NCI-H526 treated with DMSO at 0.1 percent for 48 hours (cell line): Measurements from ENCODE around the gene HS3ST1.

Experiments used
- DNase-seq: peaks from one replicate; lab custom pipeline; 2025; lab: John Stamatoyannopoulos, UW

The HS3ST1 gene

GRCh38 chr4:11431111-11431510 is 2.4 kb upstream of the HS3ST1 start:
- no peak for DNase-seq

- no peak for DNase-seq
Measured at GRCh38 chr4:11430536-11430935, 1.8 kb upstream of the HS3ST1 start.

DNA sequence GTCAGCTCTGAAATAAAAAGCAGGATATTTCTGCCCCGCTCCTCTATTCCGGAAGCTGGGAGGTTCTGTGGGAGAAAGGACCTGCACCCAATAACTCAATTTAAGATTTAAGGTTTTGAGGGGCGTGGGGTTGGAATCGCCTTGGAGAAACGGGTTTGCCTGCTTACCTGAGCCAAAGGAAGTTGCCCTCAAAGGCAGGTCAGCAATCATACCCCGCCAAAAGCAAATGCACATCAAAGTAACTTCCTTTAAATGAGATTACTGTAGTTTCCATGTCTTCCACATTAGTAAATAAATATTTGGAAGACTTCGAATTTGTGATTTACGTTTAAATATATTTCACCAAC is 978 bp upstream of the HS3ST1 start:
- no peak for DNase-seq

DNA sequence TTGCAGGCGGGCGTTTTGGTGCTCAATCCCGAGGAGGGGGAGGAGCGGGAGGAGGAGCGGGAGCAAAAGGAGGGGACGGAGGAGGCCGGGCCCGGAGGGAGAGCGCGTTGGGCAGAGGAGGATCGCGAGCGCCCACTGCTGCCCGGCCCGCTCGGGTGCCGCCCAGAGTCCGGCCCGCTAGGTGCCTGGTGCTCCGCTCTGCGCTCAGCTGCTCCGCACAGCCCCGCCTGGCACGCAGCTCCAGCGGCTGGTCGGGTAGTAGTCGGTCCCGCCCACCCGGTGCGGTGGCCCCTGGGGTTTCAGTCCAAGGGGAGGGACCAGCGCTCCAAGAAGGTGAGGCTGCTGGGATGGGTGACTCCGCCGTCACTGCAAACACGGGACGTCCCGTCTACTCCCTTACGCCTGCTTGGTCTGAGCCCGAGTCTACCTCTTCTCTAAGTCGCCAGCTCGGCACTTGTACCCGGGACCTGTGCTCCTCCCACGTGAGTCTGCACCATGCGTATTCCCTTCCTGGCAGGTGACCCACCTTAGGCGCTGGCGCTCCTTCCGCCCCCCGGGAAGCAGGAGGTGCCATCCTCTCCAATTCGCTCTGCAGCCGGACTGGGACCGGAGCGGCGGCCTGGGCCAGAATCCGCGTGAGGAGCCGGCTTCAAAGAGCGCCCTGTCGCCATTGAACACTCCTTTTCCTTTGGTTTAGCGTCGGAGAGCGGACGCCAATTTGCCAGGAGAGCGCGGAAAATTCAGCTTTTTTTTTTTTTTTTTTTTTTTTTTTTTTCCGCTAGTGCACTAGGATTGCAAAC is 405 bp upstream of the HS3ST1 start:
- DNase-seq: peak; percentile 86

DNA sequence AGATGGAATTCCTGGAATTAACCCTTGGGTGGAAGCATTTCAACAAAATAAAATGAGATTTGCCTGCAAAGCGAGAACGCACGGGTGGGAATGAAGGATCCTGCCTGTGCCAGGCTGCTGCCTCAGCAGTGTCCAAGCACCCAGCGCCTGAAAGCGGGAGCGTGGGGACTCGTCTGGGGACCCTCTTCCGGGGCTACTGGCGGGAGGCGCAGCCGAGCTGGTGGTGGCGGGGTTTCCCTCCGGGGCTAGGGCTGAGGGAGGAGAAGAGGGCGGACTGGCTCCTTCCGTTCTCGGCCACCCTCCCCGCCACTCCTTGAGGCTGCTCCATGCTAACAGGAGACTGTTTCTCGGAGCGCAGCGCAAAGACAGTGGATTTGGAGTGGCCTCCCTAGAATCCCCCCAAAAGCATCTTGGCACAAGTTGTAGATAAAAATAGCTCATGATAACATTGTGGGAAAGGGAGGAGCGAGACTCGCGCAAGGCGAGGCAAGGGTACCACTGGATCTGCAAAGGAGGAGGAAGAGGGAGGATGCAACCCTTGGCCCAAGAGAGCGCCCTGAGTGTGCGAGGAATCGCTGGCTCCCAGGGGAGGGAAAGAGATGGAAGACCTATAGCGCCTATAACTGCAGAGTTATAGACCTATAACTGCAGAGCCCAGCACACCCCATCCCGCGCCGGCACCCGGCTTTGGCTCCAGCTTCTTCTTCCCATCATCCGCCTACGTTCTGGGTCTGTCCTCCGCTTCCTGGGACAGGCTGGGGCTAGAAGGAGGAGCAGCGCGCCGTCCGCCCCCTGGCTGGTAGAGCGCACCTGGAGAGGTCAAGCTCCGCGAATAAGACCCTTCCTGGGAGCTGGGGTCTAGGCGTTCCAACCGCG is 1.3 kb downstream of the HS3ST1 start:
- peak; percentile 9 for DNase-seq

GRCh38 chr4:11426731-11427120 is 2.0 kb downstream of the HS3ST1 start:
- DNase-seq: no peak

DNA sequence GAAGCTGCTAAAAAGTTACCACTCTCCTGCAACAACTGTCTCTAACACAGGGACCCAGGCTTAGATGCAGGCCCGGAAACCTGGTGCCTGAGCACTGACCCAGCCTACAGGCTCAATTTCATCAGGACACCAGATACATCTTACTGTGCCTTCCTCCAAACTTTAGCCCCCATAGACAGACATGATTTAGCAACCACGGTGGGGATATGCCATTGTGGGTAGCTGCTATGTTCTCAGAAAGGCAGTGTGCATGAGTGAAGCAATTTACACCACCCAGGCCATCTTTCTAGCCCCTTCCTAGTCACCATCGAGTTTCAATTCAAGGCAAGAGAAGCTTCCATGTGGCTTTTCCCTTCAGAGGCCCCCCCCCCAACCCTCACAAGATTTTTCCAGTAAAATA is 2.7 kb downstream of the HS3ST1 start:
- no peak for DNase-seq

DNA sequence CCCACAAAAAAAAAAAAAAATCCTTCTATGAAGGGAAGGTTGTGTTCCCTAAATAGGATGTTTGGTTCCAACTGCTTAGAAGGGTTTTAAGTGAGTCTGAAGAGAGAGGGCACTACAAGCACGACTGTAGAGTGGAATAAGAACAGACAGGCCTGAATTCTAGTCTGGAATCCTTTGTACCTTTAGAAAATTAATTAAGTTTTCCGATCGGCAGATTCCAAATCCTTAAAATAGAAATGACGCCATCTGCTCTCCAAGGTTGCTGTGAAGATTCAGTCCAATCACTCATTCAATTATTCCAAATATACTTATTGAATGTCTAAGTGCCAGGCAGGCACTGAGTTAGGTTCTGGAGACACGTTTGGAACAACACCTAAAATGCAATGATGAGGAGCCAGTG is 3.8 kb downstream of the HS3ST1 start:
- no peak for DNase-seq

- DNase-seq: no peak
Measured at GRCh38 chr4:11424000-11424399, 4.7 kb downstream of the HS3ST1 start.

GRCh38 chr4:11423465-11423864 is 5.2 kb downstream of the HS3ST1 start:
- DNase-seq: no peak

DNA sequence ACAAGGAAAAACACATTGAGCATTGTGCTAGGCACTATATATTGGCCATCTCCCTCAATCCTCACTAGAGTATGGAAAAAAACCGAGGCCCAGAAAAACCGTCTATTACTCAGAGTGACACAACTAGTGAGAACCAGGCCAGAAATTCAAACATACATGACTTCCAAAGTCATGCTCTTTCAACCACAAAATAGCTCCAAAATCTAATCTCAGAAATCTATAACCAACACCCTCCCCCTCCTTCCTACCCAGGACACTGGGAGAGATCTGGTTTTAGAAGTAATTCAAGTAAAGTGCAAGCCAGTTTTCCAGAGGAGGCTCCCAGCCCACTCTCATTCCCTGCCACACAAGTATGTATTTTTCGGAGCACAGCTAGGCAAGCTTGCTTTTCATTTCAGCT is 7.6 kb downstream of the HS3ST1 start:
- DNase-seq: no peak

- DNase-seq: no peak
Measured at GRCh38 chr4:11420327-11420726, 8.4 kb downstream of the HS3ST1 start.

DNA sequence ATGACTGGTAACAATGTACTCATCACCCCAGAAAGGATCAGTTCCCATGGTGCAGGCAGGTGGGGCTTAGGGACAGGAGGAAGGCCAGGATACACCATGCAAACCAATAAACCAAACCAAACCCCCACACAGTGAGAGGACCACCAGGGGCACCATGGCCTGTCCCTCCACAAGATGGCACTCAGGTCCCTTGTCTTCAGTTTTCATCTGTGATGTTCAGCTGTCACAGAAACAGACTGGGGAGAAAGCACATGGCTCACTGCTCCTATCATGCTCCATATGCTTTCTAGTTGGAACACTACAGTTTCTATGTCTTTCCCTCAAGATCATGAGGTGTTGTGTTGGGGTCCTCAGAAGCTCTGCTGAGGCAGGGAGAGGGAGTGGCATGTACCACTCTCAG is 10.1 kb downstream of the HS3ST1 start:
- no peak for DNase-seq

- no peak for DNase-seq
Measured at GRCh38 chr4:11416767-11417113, 12.0 kb downstream of the HS3ST1 start.

DNA sequence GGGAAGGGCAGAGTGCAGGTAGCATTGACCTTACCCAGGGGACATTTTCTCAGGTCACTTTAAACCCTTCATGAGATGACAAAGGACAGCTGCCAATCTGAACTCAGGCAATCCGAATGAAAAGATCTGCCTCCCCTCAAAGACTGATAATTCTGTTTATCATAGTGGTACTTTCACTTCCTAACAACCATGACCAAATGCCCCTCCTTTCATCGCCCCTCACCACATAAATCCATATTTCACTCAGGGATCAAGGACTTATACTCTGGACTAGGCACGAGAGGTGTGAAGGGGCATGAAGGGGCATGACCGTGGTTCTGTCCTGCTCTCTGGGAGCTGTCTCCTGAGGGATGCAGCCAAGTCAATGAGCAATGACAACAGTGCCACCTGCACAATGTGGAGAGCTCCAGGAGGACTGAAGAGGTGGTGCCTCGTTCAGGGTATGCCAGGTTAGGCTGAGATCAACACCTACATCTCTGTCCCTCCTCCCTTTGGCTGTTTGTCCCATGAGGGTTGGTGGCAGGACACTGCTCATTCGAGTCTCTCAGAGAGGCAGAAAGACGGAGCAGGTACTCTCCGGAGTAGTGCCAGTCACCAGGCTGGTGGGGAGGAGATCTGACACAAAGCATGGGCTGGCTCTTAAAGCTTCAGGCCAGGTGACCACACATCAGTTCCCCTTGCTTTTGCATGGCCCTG is 12.5 kb downstream of the HS3ST1 start:
- DNase-seq: no peak

DNA sequence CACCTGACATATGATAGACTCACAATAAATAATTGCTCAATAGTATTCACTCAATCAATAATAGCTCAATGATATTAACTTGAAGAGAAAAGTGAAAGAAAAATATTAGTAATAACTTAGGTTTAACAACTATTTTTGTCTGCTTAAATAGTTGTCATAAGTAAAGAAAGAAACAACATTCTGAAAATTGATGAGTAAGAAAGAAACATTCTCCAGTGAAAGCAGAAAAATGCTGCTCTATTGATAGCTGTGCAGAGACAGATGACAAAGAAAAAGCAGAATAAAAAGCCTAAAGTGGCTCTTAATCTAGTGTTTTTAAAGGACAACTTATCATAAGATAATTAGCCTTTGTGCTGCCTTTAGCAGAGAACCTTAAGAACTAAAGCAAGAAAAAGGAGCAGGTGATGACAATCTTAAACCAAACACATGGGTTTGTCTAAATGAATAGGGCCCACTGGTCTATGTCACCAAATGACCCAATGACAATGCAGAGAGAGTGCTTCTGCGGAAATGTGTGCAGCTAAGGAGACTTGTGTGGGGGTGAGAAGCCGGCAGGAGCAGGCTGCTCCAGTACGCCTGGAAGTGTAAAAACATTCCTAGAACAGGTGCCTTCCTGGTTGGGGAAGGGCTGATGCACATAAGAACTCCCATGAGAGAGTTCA is 13.2 kb downstream of the HS3ST1 start:
- no peak for DNase-seq

DNA sequence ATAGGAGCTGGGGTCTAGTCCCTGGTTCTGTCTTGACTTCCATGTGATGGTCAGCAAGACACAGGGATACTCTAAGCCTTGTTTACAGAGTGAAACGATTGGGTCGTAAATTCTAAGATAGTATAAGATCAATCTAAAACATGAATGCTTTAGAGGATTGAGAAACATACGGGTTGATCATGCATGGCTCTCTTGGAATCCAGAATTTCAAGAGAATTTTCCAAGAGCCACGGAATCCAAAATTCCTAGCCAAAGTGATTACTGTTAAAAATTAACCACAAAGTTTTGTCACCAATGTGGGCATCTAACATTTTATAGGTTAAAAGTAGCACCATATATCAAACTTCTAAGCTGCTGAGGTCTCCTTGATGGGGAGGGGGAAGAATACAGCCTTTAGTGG is 16.5 kb downstream of the HS3ST1 start:
- DNase-seq: no peak

GRCh38 chr4:11409632-11410031 is 19.1 kb downstream of the HS3ST1 start:
- no peak for DNase-seq

GRCh38 chr4:11408233-11408967 is 20.3 kb downstream of the HS3ST1 start:
- DNase-seq: no peak

GRCh38 chr4:11407551-11407950 is 21.1 kb downstream of the HS3ST1 start:
- no peak for DNase-seq

DNA sequence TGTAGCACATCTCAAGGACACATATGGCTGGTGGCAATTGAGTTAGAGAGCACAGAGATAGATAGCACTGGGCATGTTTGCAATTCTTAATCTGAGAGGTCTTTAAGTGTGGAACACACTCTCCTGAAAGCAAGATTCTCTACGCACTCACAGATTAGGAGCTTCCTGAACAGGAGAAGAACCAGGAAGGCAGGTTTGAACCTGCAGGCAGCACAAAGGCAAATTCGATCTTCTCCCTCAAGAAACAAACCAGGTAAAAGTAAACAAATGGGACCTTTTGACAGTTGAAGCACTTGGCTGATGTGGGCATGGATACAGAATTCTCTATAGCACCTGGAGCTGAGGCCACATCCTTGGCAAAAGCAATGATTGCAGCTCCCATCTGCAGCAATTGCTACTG is 24.3 kb downstream of the HS3ST1 start:
- DNase-seq: peak; percentile 12

DNA sequence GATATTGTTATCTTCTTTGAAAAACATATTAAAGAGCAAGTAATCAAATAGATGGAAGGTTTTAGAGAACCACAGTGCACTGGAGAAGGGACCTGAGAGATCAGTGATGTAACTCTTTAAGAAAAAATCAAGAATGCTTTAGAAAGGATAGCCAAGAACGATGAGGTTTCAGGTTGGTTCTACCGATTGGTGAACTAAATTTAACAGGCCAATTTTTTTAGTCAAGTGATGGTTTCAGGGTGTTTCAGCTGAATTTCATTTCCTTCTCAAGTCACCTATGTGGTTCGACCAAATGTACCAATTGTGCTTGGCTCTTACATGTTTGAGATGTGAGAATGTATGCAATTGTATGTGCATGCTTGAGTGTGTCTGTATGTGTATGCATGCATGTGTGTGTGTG is 26.5 kb downstream of the HS3ST1 start:
- no peak for DNase-seq
